Astrocyte of the cerebellum (primary cell): Measurements from ENCODE around the gene SORT1.

Experiments used
- DNase-seq: peaks from one replicate; pipeline ENCODE4 v3.0.0-alpha.2; 2011; ENCODE audit warnings: low read depth
- H3K4me3 ChIP-seq: 2 replicates; pipeline ENCODE4 v1.5.1; 2011; ENCODE audit warnings: mild to moderate bottlenecking, low read depth, low read length, moderate library complexity
- in situ Hi-C: cut with HindIII; loops from 2 replicates; pipeline ENCODE4 v1.10.0; 2017; ENCODE audit warnings: low sequenced_read_pairs
- TF ChIP-seq, protein P1 (sequence below): IDR thresholded peaks from 2 replicates; pipeline ENCODE4 v1.5.1; 2012; ENCODE audit warnings: low read length, low read depth, moderate library complexity, mild to moderate bottlenecking; ENCODE audit errors: missing control alignments

SORT1 gene

DNA sequence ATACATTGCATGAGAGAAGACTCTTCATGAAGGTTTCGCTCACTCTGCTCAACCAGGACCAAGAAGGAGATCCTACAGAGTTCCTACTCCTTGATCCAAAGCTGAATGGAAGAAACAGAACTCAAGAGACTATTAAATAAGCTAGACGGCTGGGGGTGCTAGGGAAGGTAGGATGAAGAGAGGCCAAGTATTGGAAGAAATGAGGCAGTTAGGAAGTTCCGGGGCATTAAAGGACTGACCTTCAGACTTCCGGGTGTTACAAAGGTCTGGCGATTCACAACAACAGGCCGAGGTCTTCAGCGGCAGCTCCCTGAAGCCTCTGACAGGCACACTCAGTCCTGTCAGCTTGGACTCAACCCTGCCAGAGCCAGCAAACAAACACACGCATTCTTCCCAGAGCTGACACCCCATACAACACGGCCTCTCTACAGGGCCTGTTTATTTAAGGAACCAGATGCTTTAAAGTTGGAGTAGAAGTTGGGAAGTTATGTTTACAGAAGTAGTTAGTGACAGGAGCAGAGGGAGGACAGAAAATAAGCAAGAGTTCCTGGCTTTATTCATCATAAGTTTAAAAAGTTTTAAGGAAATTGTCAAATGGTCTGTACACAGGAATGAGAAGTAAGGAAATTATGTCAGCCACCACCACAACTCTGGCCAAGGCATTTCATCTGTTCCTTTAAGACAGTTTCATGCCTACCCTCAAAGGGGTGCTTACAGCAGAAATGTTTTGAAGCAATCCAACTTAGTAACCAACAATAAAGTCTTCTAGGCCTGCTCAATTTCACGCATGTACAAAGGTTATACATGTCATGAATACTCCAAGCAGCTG is 4.7 kb downstream of the SORT1 start:
- in situ Hi-C loops: no loop called here
- DNase-seq: peak; percentile 34
- peak overlapping the region; percentile 12 for H3K4me3 ChIP-seq
- TF ChIP-seq, protein P1, sequence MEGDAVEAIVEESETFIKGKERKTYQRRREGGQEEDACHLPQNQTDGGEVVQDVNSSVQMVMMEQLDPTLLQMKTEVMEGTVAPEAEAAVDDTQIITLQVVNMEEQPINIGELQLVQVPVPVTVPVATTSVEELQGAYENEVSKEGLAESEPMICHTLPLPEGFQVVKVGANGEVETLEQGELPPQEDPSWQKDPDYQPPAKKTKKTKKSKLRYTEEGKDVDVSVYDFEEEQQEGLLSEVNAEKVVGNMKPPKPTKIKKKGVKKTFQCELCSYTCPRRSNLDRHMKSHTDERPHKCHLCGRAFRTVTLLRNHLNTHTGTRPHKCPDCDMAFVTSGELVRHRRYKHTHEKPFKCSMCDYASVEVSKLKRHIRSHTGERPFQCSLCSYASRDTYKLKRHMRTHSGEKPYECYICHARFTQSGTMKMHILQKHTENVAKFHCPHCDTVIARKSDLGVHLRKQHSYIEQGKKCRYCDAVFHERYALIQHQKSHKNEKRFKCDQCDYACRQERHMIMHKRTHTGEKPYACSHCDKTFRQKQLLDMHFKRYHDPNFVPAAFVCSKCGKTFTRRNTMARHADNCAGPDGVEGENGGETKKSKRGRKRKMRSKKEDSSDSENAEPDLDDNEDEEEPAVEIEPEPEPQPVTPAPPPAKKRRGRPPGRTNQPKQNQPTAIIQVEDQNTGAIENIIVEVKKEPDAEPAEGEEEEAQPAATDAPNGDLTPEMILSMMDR: no peak

DNA sequence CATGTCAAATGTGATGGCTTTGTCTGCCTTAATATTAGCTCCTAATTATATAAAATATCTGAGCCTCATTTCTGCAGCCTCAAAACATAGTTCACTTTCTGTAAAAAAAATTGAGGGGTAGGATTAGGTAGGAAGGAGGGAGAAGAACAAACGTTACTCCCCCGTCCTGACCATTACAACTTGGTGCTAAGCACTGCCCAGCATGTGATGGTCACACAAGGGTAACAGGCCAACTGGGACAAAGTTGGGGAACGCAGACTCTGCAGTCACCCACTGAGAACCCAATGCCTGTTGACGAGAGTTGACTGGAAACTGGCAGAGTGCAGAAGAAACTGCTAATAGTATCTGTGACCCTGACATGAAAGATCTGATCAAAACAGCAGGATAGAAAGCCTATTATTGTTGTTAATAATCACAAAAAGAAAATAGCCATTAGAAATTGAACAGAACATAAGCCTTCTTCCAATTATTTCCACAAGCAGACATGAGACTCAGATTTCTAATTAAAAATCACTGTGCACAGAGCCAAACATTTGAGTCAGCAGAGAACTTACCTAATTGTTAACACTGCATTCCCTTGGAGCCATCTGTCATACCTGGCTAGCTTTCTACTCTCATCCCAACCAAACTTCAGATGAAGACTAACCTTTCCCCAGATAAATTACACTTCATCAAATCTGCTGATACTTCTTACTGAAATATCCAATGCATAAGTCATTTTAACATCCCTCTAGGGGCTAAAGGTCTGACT is 5.5 kb downstream of the SORT1 start:
- DNase-seq: no peak
- in situ Hi-C loops: no loop called here
- TF ChIP-seq, protein P1: no peak
- peak overlapping the region; percentile 12 for H3K4me3 ChIP-seq

DNA sequence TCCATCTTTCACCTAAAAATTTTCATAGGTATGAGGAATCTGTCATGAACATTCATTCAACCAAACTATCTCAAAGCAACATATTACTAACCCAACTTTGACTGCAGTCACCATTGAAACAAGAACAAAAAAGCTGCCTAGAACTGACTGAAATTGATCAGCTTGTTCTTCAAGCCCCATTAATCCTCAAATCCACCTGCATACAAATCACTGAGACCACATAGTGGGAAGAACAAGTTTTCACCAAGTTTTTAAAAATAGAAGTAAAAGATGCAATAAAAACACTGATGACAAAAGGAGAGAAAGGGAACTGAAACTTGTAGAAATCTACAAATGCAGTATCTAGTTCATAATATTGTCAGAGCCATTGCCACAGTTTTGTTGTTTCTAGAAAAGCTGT is 6.1 kb downstream of the SORT1 start:
- in situ Hi-C loops: no loop called here
- TF ChIP-seq, protein P1: no peak
- no peak for DNase-seq
- H3K4me3 ChIP-seq: no peak overlapping the region

DNA sequence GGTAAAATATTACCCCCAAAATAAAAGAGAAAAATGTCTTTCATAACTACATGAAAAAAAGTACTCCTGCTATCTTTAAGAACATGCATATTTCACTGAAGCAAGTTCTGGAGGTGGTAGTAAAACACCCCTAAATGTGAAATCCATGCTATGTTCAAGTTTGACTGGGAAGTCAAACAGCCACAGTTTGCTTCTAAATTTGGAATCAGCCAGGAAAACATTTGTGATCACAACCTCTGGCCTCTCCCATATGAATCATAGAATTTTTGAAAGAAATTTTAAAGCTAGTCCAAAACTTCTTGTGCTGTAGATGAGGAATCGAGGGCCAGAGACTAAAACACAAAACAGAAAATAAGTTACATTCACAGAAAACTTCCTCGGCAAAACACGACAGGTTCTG is 6.6 kb downstream of the SORT1 start:
- in situ Hi-C loops: no loop called here
- DNase-seq: no peak
- no peak overlapping the region for H3K4me3 ChIP-seq
- TF ChIP-seq, protein P1: no peak

DNA sequence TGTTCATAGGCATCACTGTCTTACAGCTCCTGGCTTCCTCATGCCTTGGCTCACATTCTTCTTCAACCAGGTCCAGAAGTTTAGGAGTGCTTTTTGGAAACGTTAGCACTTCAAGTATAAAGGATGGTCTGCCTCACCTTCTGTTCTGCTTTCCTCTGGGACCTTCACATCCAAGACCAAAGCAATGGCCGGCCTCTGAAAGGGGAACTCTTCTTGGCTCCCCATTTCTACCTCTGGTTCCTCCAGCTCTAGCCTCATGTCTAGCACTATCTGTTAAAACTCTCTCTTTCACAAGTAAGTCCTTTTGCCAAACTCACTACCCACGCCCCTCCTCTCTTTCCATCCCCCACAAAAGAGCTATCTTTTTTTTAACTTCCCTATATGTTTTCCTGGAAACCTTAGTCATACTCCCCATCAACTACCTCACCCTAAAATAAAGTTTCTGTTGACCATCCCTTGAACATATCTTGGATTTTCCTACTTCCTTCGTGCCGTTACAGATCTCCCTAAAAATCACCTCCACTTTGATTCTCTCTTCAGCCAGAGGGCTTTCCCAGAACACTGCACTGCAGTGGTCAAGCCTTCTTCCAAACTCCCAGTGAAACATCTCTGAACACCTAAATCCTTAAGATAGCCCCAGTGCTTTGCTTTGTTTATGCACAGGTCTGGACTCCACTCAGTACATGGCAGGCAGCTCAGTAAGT is 7.9 kb downstream of the SORT1 start:
- no peak overlapping the region for H3K4me3 ChIP-seq
- DNase-seq: no peak
- TF ChIP-seq, protein P1: no peak
- in situ Hi-C loops: no loop called here

DNA sequence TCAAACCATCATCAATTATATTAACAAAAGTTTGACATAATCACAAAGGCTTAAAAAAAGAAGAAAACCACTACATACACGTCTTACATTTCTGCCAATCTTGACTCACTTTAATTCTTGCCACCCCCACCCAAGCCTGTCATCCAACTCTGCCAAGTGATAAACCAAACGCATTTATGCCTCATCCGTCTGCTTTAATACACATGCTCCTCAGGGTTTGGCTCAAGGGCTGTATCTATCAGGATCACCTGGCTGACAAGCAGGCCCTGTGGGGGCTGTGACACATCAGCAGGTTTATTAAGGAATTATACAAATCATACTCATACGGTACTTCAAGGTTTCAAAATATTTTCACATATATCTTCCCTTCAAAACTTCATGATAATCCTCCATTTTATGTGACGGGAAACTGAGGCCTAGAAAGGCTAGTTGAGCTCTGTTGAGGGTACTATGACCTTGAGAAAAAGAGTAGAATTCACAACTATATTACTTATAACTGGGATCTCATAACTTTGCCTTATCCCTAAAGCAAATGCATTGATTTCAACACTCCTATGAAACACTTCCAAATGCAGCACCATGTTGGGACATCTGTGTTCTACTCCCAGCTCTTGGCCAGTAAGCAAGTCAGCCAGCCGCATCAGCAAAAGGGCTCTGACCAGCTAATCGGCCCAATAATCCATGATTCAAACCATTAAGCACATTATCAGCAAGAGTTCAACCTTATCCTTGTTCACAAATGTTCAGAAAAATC is 8.7 kb downstream of the SORT1 start:
- in situ Hi-C loops: no loop called here
- DNase-seq: no peak
- TF ChIP-seq, protein P1: no peak
- no peak overlapping the region for H3K4me3 ChIP-seq
